Measurements from ENCODE around the gene ATP8A1.

ATP8A1 gene

GRCh38 chr4:42570221-42570620 is 86.7 kb downstream of the ATP8A1 start:
- no peak for DNase-seq (ENCODE audit: low read depth in 2 of 2)

GRCh38 chr4:42568610-42569207 is 88.2 kb downstream of the ATP8A1 start:
- peak; percentile 32 to 62 for DNase-seq (ENCODE audit: low read depth in 2 of 2)

- no peak for DNase-seq (ENCODE audit: low read depth in 2 of 2)
Observed at GRCh38 chr4:42566835-42567234, 90.1 kb downstream of the ATP8A1 start.

GRCh38 chr4:42562016-42562415 is 94.9 kb downstream of the ATP8A1 start:
- no peak for DNase-seq (ENCODE audit: low read depth in 2 of 2)

- no peak for DNase-seq (ENCODE audit: low read depth in 2 of 2)
Observed at GRCh38 chr4:42561031-42561430, 95.9 kb downstream of the ATP8A1 start.

- DNase-seq (ENCODE audit: low read depth in 2 of 2): no peak
Observed at GRCh38 chr4:42560467-42560861, 96.4 kb downstream of the ATP8A1 start.

GRCh38 chr4:42558156-42558555 is 98.7 kb downstream of the ATP8A1 start:
- DNase-seq (ENCODE audit: low read depth in 2 of 2): no peak

GRCh38 chr4:42555828-42556227 is 101.1 kb downstream of the ATP8A1 start:
- DNase-seq (ENCODE audit: low read depth in 2 of 2): no peak

- no peak for DNase-seq (ENCODE audit: low read depth in 2 of 2)
Observed at GRCh38 chr4:42554072-42554471, 102.8 kb downstream of the ATP8A1 start.

GRCh38 chr4:42549896-42550295 is 107.0 kb downstream of the ATP8A1 start:
- no peak for DNase-seq (ENCODE audit: low read depth in 2 of 2)

- DNase-seq (ENCODE audit: low read depth in 2 of 2): no peak
Observed at GRCh38 chr4:42547805-42548204, 109.1 kb downstream of the ATP8A1 start.

- no peak for DNase-seq (ENCODE audit: low read depth in 2 of 2)
Observed at GRCh38 chr4:42543762-42544161, 113.1 kb downstream of the ATP8A1 start.

- DNase-seq (ENCODE audit: low read depth in 2 of 2): no peak
Observed at GRCh38 chr4:42543126-42543525, 113.8 kb downstream of the ATP8A1 start.

GRCh38 chr4:42541647-42542046 is 115.3 kb downstream of the ATP8A1 start:
- no peak for DNase-seq (ENCODE audit: low read depth in 2 of 2)

GRCh38 chr4:42533042-42533441 is 123.9 kb downstream of the ATP8A1 start:
- no peak for DNase-seq (ENCODE audit: low read depth in 2 of 2)

GRCh38 chr4:42531341-42532030 is 125.4 kb downstream of the ATP8A1 start:
- DNase-seq (ENCODE audit: low read depth in 2 of 2): no peak

GRCh38 chr4:42523066-42523718 is 133.7 kb downstream of the ATP8A1 start:
- DNase-seq (ENCODE audit: low read depth in 2 of 2): no peak

GRCh38 chr4:42519803-42520417 is 137.0 kb downstream of the ATP8A1 start:
- peak; percentile 7 to 40 for DNase-seq (ENCODE audit: low read depth in 2 of 2)

GRCh38 chr4:42515156-42515884 is 141.6 kb downstream of the ATP8A1 start:
- DNase-seq (ENCODE audit: low read depth in 2 of 2): no peak

- DNase-seq (ENCODE audit: low read depth in 2 of 2): no peak
Observed at GRCh38 chr4:42513748-42514492, 143.0 kb downstream of the ATP8A1 start.

GRCh38 chr4:42512226-42512625 is 144.7 kb downstream of the ATP8A1 start:
- no peak for DNase-seq (ENCODE audit: low read depth in 2 of 2)

All from stimulated activated CD4-positive, alpha-beta T cell treated with anti-CD3 and anti-CD28 coated beads, Interleukin-15, amount 100 ng/mL, for 48 hours (primary cell).